Ovary (tissue), 9 donors: ENCODE measurements around the gene SCAF4. TPM values are rescaled to one million over a fixed set of nuclear protein-coding genes. Genes with fewer than 3 reads are reported as not detected.
A peak's percentile ranks its signal among the peaks of the same experiment; 100 is the strongest.
"Not testable (repeated sequence)": the region's sequence is repeated elsewhere in the genome, so short reads cannot be mapped to it uniquely, and the experiment has no call there.

Experiments
- DNase-seq, 5 donors: peaks; one replicate each; pipeline ENCODE4 v3.0.0-alpha.2; 2019 to 2020
- H3K27ac ChIP-seq, 2 donors: fragments of 200-600 bp; one replicate each; pipeline versions ENCODE4 v1.5.1 to v1.8.0; 2019 to 2022
- H3K27me3 ChIP-seq: fragments of 200-600 bp; one replicate; pipeline ENCODE4 v1.8.0; 2022
- H3K36me3 ChIP-seq: fragments of 200-600 bp; sonication (generic); one replicate; pipeline ENCODE4 v1.5.1; 2019
- H3K4me1 ChIP-seq: one replicate; pipeline ENCODE4 v1.8.1; 2013; ENCODE audit warnings: mild to moderate bottlenecking, moderate library complexity; ENCODE audit not compliant: insufficient read depth
- H3K4me3 ChIP-seq: fragments of 200-600 bp; sonication (generic); one replicate; pipeline ENCODE4 v1.5.1; 2017
- H3K9me3 ChIP-seq, 2 donors: fragments of 200-600 bp in 1 of 2; sonication (generic) in 1 of 2; one replicate each; pipeline versions ENCODE4 v1.5.1 to v1.8.1; 2013 to 2019; ENCODE audit warnings: mild to moderate bottlenecking in 1 of 2, moderate library complexity in 1 of 2
- EP300 ChIP-seq: sonication (generic); formaldehyde crosslinking; IDR thresholded peaks from one replicate; pipeline ENCODE4 v1.6.1; 2017; ENCODE audit warnings: antibody characterized with exemption
- POLR2A ChIP-seq: fragments of 450-650 bp; IDR thresholded peaks from one replicate; pipeline ENCODE4 v1.6.1; 2017; ENCODE audit warnings: antibody characterized with exemption, mild to moderate bottlenecking, moderate library complexity
- WGBS, 3 donors: extraction: QIAGEN DNeasy Blood & Tissue Kit in 1 of 3; methylation state at CpG; one replicate each; pipeline versions ENCODE4 v1.1.5 to v1.1.7; 2013 to 2017; 5-methylcytosine and 5-hydroxymethylcytosine counted together
- intact Hi-C, 4 donors: fragments of 100-400 bp; cut with DNase I; formaldehyde crosslinking; loops; one replicate each; pipeline versions ENCODE4 v1.11.0 to v1.15.1; 2022 to 2023
- polyA plus RNA-seq, 2 donors: library from polyadenylated mRNA; stranded (reverse); fragments of 200-250 nt in 1 of 2; fragments of 350-450 nt in 1 of 2; fragmentation: Illumina TruSeq in 1 of 2; extraction: RNeasy Lipid Tissue Mini Kit (QIAGEN cat#74804) in 1 of 2; gene quantifications; one replicate each; pipeline ENCODE4 v1.2.3, GENCODE V29; 2013 to 2014
- total RNA-seq, 7 donors: library from RNA; depleted of rRNA in 2 of 7; stranded (reverse); fragments of >200 nt in 2 of 7; fragmentation: NEBNext Ultra II Directional in 3 of 7; extraction: Animal tissue kit (Norgen Biotek cat#: 25700) in 3 of 7; gene quantifications; one replicate each; pipeline versions ENCODE4 v1.1.0 to v1.2.4, GENCODE V29; 2016 to 2023
- TF ChIP-seq, protein P1 (sequence below), 3 donors: fragments of 450-650 bp in 2 of 3; fragments of 200-600 bp in 1 of 3; IDR thresholded peaks; one replicate each; pipeline versions ENCODE4 v1.5.1 to v1.8.0; 2016 to 2022; ENCODE audit warnings: antibody characterized with exemption in 3 of 3, mild to moderate bottlenecking in 1 of 3
- donor health status: DM: no; HTN: no; CAD: no; lungs with moderate emphysema.
- donor health status: DM: no; HTN: no; CAD: no.
- donor health status: Bipolar disorder and iron deficiency.
- donor health status: DM: yes; HTN: yes; CAD: no.
- donor health status: DM: no; HTN: no; CAD: no.
- donor health status: DM: yes; HTN: yes; CAD: no.

Gene SCAF4
- total and polyA plus RNA-seq, 9 donors = 12.2 to 41.7 (median 28.4) TPM

GRCh38 chr21:31659536-31660258 is 72.2 kb downstream of the SCAF4 start, which contains the start of gene SOD1:
TSS of gene SOD1 (plus strand) at chr21:31659693. CDS start at chr21:31659770, 77 bp downstream.
- WGBS, 3 donors = 0% methylated on average over 36 to 87 of the region's 87 CpGs
- DNase-seq = peak; percentile 92 to 97 (median 96)
- TF ChIP-seq POLR2A (peak; percentile 79), EP300 (no peak)
- TF ChIP-seq, protein P1, sequence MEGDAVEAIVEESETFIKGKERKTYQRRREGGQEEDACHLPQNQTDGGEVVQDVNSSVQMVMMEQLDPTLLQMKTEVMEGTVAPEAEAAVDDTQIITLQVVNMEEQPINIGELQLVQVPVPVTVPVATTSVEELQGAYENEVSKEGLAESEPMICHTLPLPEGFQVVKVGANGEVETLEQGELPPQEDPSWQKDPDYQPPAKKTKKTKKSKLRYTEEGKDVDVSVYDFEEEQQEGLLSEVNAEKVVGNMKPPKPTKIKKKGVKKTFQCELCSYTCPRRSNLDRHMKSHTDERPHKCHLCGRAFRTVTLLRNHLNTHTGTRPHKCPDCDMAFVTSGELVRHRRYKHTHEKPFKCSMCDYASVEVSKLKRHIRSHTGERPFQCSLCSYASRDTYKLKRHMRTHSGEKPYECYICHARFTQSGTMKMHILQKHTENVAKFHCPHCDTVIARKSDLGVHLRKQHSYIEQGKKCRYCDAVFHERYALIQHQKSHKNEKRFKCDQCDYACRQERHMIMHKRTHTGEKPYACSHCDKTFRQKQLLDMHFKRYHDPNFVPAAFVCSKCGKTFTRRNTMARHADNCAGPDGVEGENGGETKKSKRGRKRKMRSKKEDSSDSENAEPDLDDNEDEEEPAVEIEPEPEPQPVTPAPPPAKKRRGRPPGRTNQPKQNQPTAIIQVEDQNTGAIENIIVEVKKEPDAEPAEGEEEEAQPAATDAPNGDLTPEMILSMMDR (IDR thresholded peaks at IDR 0.05) = peak; percentile 17 to 40 (median 25)
- Histone ChIP-seq H3K4me3 (peak within 1 kb of the TSS; percentile 88), H3K4me1 (peaks cover 18% of the 10 kb centered on the region), H3K27ac (peak within 1 kb of the TSS; percentile 59 to 74), H3K9me3 (no peaks in the 10 kb centered on the region), H3K27me3 (no peaks in the 10 kb centered on the region), H3K36me3 (no peaks in the 10 kb centered on the region)
- intact Hi-C loops = loop anchor here in 1 of 4 donors (10.0 kb wide), 1 partner anchor 75 kb away; the partner anchor contains the start of gene SCAF4

DNA sequence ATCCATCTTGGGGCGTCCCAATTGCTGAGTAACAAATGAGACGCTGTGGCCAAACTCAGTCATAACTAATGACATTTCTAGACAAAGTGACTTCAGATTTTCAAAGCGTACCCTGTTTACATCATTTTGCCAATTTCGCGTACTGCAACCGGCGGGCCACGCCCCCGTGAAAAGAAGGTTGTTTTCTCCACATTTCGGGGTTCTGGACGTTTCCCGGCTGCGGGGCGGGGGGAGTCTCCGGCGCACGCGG is 72.7 kb downstream of the SCAF4 start:
- no peaks in the 10 kb centered on the region for H3K36me3 ChIP-seq
- WGBS, 3 donors = 1% methylated on average over 18 of the region's 18 CpGs
- intact Hi-C loops = no loop called here

GRCh38 chr21:31658053-31658452 is 73.9 kb downstream of the SCAF4 start:
- Histone ChIP-seq H3K36me3 (no peaks in the 10 kb centered on the region), H3K27me3 (no peaks in the 10 kb centered on the region), H3K9me3 (no peaks in the 10 kb centered on the region), H3K4me3 (no peak overlapping the region), H3K27ac (no peak overlapping the region), H3K4me1 (peaks cover 11% of the 10 kb centered on the region)
- intact Hi-C loops = no loop called here
- DNase-seq = peak in 4 of 5 donors; percentile 19 to 58 (median 42)
- TF ChIP-seq, protein P1 (IDR thresholded peaks at IDR 0.05) = no peak
- TF ChIP-seq POLR2A (no peak), EP300 (no peak)
- 58 to 70% (median 63%) methylated on average over 9 of the region's 9 CpGs for WGBS, 3 donors

More for the DNA sequence above, 72.7 kb downstream of the SCAF4 start:
- peaks cover 18% of the 10 kb centered on the region for H3K4me1 ChIP-seq
- H3K4me3 ChIP-seq = peak overlapping the region; percentile 88
- H3K9me3 ChIP-seq = no peaks in the 10 kb centered on the region
- peak overlapping the region in 1 of 2 donors; percentile 47 for H3K27ac ChIP-seq
- TF ChIP-seq POLR2A (no peak), EP300 (peak; percentile 76)
- TF ChIP-seq, protein P1 (IDR thresholded peaks at IDR 0.05) = no peak
- DNase-seq = no peak
- H3K27me3 ChIP-seq = no peaks in the 10 kb centered on the region

DNA sequence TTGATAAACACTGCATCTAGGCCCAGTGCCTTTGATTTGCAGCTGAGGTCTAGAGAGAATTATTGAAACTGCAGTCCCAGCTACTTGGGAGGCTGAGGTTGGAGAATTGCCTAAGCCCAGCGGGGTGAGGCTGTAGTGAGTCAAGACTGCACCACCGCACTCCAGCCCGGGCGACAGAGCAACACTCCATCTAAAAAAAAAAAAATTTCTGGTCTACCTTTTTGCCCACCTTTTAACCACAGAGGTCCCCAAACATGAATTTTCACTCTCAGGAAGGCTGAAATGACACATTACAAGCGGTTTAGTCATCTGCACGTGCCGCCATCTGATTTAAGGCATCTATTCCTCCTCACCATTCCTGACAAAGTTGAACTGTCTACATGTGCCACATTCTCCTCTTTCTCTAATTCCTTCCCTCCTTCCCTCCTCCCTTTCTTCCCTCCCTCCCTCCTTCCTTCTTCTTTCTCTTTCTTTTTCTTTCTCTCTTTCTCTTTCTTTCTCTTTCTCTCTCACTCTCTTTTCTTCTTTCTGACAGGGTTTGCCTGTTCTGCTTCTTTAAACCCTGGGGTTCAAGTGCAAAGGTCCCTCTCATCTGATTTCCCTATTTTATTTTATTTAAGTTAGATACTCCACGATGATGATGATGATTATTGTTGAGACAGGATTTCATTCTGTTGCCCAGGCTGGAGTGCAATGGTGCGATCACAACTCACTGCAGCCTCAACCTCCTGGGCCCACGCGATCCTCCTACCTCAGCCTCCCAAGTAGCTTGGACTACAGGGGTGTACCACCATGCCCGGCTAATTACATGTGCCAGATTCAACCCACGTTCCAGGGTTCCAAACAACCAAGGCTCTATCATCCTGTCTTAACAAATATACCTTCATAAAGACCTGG is 75.5 kb downstream of the SCAF4 start:
- intact Hi-C loops = no loop called here
- Histone ChIP-seq H3K27me3 (no peaks in the 10 kb centered on the region), H3K4me1 (peaks cover 7% of the 10 kb centered on the region), H3K27ac (no peak overlapping the region), H3K4me3 (no peak overlapping the region), H3K36me3 (no peaks in the 10 kb centered on the region), H3K9me3 (no peaks in the 10 kb centered on the region)
- 91 to 92% (median 92%) methylated on average over 13 of the region's 13 CpGs for WGBS, 3 donors
- TF ChIP-seq POLR2A = no peak
- no peak for TF ChIP-seq EP300
- TF ChIP-seq, protein P1 (IDR thresholded peaks at IDR 0.05) = no peak
- no peak for DNase-seq

DNA sequence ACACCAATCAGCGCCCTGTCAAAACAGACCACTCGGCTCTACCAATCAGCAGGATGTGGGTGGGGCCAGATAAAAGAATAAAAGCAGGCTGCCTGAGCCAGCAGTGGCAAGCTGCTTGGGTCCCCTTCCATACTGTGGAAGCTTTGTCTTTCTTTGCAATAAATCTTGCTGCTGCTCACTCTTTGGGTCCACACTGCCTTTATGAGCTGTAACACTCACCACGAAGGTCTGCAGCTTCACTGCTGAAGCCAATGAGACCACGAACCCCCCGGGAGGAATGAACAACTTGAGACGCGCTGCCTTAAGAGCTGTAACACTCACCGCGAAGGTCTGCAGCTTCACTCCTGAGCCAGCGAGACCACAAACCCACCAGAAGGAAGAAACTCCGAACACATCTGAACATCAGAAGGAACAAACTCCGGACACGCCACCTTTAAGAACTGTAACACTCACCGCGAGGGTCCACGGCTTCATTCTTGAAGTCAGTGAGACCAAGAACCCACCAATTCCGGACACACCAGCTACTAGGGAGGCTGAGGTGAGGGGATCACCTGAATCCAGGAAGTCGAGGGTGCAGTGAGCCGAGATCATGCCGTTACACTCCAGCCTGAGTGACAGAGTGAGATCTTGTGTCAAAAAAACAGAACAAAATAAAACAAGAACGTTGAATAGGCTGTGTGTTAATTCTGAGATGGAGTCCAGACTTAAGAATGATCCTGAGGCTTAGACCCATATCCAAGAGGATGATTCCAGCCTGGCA is 76.9 kb downstream of the SCAF4 start:
- DNase-seq, H3K27ac ChIP-seq, H3K4me3 ChIP-seq, H3K27me3 ChIP-seq, H3K36me3 ChIP-seq, H3K4me1 ChIP-seq, H3K9me3 ChIP-seq, intact Hi-C loops: not testable (repeated sequence)
- WGBS, 3 donors = 84 to 90% (median 86%) methylated on average over 19 to 21 of the region's 21 CpGs
